Loucy (cell line): ENCODE measurements around the gene EFNA5.

Experiments used
- EZH2phosphoT487 ChIP-seq: fragments of 200-600 bp; IDR thresholded peaks from 2 replicates; pipeline ENCODE4 v1.6.1; 2018; ENCODE audit warnings: antibody characterized with exemption, mild to moderate bottlenecking, moderate library complexity, borderline replicate concordance
- TF ChIP-seq, protein P1 (sequence below): fragments of 200-600 bp; sonication (generic); conservative IDR thresholded peaks from 2 replicates; pipeline ENCODE4 v1.5.1; 2014; ENCODE audit warnings: mild to moderate bottlenecking, antibody characterized with exemption, low read length

DNA sequence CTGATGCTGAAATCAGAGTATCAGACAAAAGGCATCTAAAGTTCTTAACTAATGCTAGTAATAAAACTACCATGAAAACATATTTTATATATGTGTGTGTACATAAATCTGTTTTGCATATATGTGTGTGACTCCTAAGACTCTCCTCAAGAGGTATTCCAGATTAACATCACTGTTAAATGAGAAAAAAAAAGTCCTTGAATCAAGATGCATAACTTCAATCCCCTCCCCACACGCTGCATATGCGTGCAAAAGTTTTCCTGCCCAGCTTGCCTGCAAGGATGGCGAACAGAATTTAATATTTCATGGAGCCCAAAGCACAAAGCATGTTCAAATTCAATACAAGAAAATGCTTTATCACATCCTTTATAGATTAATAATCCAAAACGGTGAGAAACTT lies 34.7 kb downstream of the EFNA5 start:
- TF ChIP-seq, protein P1, sequence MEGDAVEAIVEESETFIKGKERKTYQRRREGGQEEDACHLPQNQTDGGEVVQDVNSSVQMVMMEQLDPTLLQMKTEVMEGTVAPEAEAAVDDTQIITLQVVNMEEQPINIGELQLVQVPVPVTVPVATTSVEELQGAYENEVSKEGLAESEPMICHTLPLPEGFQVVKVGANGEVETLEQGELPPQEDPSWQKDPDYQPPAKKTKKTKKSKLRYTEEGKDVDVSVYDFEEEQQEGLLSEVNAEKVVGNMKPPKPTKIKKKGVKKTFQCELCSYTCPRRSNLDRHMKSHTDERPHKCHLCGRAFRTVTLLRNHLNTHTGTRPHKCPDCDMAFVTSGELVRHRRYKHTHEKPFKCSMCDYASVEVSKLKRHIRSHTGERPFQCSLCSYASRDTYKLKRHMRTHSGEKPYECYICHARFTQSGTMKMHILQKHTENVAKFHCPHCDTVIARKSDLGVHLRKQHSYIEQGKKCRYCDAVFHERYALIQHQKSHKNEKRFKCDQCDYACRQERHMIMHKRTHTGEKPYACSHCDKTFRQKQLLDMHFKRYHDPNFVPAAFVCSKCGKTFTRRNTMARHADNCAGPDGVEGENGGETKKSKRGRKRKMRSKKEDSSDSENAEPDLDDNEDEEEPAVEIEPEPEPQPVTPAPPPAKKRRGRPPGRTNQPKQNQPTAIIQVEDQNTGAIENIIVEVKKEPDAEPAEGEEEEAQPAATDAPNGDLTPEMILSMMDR: no peak
- no peak for TF ChIP-seq EZH2phosphoT487
